ENCODE results near the gene TLE5.
"Not testable (repeated sequence)": the region's sequence is repeated elsewhere in the genome, so short reads cannot be mapped to it uniquely, and the experiment has no call there.

Gene TLE5

DNA sequence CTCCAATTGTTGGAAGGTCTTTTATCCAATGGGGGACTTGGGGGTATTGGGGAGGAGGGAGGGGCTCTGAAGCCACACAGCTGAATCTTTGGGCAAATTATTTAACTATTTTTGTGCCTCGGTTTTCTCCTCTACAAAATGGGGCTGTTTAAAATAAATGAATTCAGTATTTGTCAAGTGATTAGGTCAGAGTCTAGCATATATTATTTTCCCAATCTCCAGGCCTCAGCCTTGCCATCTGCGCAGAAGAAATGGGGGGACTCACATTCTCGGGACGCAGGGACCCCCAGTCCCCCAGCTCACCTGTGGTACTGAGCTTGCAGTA, 1.5 kb downstream of the TLE5 start:
- DNase-seq: no peak

DNA sequence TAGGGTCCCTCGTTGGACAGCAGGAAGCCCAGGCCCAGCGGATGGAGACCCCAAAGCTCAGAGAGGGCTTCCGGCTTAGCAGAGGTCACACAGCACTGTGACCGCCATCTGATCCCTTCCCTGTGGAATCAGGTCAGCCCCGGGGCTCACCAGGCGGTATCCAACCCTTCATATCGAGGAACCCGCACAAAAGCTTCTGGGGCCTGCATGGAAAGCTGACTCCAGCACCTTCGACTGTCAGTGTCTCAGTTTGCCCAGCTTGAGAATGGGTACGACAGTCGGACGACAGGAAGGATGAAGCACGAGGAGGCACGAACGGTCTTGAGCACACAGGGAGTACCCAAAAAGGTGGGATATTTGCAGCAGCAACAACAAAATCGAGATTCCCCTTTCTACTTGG, 2.6 kb downstream of the TLE5 start:
- no peak for DNase-seq

DNA sequence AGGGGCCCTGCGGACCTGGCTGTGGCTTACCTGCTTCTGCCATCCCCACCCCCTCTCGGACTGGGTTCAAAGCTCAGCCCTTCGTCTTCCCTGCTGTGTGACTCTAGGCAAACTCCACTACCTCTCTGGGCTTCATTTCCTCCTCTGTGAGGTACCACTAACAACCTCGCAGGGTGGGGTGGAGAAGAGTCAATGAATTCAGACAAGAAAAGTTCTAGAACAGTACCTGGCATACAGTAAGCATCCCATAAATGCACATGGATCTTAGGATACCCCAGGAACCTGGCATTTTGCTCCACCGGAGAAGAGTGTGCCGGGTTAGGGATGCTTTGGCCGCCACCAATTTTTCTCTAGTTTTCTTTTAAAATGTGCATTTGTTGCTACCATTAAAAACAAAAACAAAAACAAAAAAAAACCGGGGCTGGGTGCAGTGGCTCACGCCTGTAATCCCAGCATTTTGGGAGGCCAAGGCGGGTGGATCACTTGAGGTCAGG, 3.4 kb downstream of the TLE5 start:
- no peak for DNase-seq

DNA sequence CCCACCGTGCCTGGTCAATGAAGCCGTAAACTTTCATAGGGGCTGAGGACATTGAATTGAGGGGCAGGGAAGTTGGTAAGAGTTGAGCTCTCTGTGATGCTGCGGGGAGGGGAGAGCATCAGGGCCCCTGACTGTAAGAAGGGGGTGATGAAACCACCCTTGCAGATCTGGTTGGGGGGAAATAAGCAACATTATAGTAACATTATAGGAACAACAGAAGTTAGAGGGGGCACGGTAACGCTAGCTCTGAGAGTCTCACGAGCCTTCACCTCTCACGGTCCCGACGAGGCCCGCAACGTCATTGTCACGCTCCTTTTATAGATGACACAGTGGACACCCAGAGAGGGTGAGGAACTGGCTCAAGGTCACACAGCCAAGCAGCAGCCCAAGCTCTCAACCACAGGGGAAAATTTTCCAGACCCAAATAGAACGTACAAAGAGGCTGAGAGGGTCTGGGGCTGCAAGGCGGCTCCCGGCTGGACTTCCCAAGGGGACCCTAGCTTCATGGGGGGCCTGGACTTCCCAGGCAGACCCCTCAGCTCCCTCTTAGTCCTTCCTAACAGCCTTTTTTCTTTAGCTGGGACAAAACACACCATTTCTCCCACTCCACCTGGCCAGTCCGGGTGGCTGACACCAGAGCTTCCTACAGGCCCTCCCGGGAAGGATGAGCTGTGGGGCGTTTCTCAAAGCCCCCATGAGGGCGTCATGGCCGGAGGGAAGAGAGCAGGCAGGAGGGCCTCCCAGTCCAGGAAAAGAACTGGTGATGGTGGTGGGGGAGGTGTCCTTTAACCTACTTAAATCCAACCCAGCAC, 4.1 kb downstream of the TLE5 start:
- DNase-seq: no peak

DNA sequence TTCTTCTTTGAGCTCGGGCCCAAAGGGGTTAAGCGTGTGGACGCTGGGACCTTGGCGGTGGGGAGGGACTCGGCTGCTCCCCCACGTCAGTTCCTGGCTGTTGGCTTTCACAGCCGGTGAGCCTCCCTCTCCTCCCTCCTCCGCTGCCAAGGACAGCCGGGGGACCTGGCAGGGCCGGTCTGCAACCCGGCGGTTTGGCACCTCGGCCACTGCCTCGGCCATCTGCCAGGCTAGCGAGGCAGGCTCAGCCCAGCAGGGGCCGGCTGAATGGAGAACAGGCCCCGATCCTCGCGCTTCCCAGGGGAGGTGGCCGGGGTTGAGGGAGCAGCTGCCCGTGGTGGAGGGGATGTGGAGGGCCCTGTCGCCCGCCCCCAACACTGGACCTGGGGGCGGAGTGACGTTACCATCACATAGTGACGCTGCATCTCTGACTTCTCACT, 5.0 kb downstream of the TLE5 start:
- DNase-seq: no peak

DNA sequence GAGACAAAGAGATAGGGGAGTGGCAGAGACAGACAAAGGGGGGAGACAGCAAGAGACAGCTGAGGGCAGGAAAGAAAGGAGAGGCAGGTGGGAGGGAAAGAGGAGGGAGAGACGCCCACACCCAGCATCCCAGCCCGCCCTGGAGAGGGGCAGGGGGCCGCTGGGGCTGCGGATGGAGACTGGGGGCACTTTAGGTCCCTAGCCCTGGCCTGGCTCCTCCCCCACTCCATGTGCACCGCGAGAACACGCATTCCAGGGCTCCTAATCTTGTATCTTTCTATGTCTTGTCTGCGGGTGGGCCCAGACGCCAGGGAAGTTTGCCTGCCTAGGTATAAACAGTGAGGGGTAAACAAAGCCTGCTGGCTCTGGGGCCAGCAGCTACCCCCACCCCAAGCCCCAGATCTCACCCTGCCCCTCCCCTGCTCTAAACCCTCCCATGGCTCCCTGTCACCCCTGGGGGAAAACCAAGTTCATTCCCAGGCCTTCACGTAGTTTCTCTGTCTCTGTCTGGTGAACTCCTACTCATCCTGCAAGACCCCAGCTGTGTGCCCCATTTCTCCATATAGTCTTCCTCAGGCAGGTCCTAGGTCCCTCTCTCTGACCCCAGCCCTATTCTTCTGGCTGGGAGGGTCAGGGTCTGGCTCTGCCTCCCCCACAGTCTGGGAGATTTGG, 5.7 kb downstream of the TLE5 start:
- no peak for DNase-seq

DNA sequence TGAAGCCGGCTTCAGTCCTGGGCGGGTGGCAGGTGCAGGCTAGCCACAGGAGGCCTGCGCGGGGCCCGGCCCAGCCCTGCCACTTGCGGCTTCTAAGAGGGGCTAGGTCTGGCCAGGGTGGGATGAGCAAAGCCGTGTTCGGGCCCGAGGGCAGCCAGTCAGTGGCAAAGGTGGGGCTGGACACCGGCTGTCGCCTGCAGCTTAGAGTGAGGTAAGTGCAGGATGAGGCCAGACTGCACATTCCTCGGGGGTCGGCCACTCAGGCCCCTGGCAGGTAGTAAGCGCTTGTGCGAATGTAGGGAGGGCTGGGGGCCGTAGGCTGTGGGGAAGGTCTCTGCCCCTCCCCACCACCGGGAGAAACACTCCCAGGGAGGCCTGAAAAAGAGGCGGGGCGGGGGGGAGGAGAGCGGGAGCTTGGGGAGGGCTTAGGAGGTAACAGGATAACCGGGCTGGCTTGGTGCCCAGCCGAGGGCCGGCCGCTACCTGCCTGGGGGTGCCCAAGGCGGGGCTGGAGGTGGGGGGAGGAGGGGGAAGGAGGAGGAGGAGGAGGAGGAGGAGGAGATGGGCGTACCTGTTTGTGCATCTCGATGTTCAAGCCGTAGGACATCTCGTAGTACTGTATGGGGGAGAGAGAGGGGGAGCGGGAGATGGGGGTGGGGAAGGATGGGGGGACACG, 6.4 kb downstream of the TLE5 start:
- no peak for DNase-seq

DNA sequence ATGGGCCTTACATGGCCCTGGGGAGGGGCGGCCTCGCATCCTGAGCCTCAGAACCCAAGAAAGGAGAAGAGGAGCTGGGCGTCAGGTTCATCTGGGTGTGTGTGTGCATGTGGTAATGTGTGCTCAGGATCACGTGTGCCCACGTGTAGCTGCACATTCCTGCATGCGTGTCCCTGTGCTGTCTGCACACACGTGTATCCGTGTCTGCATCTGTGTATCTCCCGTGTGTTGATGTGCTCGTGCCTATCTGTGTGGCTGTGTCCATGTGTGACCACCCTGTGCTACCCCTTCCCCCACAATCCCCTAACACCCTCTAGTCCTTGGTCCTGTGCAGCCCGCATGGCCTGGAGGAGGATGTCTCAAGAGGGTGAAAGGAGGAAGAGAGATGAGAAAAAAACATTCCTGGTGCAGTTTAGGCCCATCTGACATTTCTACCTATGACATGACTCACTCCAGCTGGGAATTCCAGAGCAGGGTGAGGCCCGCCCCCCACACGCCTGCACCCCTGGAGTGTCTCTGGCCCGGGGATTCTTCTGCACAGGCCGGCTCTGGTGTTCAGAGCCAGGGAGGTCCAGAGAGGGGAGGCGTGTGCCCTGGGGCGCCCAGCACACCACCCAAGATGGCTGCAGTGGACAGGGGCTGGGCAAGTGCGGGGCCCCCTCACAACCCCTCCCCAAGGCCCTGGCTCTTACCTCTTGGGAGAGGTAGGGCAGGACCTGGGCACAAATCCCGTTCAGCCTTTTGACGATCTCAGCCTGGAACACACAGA, 7.1 kb downstream of the TLE5 start:
- no peak for DNase-seq

DNA sequence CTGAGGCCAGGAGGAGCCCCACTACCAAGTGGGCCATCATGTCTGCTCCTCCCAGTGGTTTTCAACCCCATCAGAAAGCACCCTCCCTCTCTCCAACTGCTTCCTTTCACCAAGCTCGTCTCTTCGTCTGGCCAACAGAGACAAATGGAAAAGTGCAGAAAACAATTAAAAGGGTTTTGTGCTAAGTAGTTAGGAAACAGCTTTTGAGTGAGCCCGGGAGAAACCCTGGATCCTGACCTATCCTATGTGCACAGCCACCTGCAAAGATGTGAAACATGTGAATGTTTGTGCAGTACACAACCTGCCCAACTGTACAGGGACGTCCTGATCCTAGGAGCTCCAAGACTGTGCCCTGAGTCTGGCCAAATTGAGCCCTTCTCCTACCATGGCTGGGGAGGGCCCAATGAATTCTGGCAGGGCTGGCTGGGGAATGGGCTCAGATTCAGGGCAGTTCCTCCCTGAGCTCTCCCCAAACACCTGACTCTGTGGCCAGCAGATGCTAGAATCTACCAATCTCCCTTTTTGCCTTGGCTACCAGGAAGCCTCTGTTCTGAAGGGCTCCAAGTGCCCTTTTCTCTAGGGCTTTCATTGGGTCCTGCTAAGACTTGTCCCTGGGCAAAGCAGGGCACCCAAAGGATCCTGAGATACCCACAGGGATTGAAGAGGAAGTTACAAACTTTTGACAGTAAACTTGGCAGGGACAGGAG, 7.9 kb downstream of the TLE5 start:
- no peak for DNase-seq

DNA sequence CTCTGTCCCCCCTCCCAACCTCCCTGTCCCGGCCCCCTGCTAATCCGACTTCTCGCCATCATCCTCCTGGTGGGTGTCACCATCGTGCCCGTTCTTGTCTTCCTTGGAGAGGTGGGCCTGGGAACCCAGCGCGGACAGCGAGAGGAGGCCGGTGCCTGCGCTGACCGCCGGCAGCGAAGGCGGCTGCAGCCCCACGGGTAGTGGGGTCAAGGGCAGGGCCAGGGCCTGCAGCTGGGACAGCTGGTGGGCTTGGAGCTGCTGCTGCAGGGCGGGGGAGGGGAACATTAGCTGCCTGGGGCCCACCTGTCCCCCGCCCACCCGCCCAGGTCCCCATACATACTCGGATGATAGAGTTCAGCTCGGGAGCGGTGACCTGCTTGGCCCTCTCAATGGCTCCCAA, 8.5 kb downstream of the TLE5 start:
- DNase-seq: no peak

DNA sequence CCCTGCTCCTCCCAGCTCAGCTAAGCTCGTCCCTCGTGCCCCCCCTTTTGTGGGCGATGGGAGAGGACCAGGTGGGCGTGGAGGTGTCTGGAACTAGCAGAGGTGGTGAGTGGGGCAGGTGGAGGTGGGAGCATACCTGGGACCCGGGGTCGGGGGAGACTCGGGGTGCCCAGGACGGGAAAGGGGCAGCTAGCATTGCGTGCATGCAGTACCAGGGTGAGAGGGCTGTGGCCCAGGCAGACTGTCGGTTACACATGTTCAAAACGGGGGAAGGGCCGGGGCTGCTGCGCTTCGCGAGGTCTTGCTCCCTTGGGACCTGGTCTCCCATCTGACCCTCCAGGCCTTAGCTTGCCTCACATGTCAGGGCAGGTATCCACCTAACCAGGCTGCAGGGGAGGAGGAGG, 9.1 kb downstream of the TLE5 start:
- no peak for DNase-seq

DNA sequence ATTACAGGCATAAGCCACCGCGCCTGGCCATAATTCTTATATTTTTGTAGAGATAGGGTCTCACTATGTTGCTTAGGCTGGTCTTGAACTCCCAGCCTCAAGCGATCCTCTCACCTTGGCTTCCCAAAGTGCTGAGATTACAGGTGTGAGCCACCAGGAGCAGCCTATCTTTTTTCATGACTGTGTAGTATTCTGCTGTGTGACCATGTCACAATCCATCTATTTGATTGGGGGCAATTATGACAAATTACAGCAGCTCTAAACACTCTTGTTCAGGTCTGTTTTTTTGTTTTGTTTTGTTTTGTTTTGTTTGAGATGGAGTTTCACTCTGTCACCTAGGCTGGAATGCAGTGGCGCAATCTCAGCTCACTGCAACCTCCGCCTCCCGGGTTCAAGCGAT, 12.3 kb downstream of the TLE5 start:
- DNase-seq: not testable (repeated sequence)

DNA sequence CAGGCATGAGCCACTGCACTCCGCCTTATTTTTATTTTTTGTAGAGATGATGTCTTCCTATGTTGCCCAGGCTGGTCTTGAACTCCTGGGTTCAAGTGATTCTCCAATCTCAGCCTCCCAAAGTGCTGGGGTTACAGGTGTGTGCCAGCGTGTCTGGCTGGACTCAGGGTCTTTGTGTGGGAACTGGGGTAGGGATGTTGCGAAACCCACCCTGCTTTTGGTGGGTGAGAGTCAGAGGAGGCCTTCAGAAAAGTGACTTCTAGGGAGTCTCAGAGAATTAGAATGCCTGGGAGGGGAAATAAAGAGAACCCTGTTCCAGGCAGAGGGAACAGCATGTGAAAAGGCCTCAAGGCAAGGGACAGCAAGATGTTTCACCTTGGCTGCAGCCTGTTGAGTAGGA, 13.2 kb downstream of the TLE5 start:
- DNase-seq: no peak

DNA sequence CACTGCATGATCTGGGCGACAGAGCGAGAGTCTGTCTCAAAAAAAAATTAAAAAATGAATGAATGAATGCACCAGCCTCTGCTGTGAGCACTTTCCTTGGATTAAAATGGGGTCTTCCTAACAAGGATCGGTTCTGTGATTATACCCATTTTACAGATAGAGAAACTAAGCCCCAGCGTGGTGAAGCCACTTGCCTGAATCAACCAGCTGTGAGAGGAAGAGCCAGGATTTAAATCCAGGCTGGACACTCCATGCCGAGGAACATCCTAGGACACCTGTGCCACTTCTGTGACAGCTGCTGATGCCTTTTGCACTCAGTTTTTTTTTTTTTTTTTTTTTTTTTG, 14.1 kb downstream of the TLE5 start:
- no peak for DNase-seq

DNA sequence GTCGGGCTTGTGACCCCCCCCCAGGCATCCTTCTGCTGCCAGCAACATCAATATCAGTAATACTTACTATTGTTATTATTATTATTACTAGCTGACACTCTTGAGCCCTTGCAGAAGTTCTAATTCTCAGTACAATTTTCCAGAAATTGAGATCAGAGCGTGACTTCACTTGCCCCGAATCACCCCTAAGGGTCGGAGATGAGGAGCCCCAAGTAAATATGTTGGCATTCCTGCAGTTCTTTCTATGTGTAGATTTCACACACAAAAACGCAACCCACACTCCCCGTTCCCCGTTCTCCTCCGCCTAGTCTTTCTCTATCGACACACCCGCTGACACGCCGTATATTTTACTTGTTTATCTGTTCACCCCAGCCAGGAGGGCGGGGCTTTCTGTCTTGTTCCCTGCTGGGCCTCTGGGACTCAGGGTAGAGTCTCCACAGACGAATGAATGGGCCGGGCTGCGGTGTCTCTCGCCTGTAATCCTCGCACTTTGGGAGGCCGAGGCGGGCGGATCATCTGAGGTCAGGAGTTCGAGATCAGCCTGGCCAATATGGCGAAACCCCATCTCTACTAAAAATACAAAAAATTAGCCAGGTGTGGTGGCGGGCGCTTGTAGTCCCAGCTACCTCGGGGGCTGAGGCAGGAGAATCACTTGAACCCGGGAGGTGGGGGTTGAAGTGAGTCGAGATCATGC, 14.7 kb downstream of the TLE5 start:
- DNase-seq: peak; percentile 60

DNA sequence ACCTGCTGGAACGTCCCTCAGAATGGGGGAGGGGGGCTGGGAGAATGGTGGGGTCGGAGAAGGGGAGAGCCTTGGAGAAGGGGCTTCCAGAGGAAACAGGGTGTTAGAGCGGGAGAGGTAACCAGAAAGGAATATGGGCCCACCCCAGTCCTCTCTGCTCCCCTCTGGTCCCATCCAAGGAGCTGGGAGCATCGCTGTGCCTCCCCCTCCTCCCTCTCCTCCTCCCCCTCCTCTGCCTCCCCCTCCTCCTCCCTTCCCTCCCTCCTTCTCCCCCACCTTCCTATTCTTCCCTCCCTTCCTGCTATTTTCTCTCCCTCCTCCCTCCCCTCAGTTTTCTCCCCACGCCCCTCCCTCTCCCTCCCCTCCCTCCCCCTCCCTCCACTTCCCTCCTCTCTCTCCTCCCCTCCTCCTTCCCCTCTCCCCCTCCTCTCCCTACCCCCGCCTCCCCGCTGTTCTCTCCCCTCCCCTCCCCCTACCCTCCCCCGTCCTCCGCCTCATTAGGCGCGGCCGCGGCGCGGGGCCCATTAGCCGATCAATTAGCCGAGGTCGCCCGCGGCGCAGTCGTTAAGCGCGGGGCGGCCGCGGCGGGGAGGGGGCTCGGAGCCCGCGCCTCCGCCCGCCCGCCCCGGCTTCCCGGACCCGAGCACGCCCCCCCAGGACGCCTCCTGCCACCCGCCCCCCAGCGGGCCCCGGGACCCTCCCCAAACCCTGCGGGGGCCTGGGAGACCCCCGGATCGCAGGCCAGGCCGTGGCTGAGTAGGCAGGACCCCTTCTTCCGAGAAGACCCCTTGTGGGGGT, 15.4 kb downstream of the TLE5 start:
- no peak for DNase-seq

DNA sequence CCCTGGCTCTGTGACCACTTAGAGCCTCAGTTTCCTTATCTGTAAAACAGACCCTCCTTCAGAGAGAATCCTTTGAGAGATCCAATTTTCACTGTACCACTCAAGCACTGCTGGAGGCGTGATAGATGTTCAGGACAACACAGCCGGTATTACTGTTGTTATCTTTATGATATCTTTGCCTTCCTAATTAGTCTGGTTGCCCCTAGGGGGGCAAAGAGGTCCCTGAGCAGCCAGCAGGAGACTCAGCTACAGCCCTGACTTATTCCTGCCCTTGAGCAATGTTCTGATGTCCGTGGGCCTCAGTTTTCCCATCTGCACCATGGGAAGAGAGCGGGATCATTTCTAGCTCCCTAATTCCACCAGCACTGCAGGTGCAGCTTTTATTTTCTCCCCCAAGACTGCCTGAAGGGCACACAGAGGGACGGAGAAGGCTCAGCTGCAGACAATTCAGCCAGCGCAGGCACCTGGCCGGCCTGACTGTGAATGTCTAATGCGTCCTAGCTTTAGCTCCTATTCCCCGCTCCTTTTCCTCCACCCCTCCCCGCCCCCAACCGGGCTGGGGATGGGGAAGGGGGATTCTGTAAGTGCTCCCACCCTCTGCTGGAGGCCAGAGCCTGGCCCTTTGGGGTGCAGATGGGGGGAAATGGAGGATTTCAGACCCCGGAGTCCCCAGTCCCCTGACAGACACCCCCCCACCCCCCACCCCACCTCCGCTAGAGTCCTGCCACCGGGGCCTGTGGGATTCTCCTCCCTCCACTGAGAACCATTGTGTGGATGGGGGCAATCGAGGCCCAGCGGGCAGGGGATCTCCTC, 16.2 kb downstream of the TLE5 start:
- no peak for DNase-seq

DNA sequence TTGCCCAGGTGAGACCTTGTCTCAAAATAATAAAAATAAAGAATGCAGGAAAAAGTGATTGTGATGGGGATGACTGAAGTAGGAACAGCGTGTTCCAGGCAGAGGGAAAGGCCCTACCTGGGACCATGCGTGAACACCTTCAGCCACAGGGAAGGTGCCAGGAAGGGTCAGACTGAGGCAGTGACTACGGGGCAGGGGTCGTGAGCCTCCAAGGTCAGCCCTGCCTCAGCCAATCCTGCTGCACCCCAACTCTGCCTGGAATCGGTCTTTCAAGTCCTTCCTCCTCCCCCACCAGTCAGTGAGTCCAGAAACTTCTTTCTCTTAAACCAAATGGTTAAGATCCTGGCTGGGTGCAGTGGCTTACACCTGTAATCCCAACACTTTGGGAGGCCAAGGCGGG, 17.1 kb downstream of the TLE5 start:
- DNase-seq: no peak

DNA sequence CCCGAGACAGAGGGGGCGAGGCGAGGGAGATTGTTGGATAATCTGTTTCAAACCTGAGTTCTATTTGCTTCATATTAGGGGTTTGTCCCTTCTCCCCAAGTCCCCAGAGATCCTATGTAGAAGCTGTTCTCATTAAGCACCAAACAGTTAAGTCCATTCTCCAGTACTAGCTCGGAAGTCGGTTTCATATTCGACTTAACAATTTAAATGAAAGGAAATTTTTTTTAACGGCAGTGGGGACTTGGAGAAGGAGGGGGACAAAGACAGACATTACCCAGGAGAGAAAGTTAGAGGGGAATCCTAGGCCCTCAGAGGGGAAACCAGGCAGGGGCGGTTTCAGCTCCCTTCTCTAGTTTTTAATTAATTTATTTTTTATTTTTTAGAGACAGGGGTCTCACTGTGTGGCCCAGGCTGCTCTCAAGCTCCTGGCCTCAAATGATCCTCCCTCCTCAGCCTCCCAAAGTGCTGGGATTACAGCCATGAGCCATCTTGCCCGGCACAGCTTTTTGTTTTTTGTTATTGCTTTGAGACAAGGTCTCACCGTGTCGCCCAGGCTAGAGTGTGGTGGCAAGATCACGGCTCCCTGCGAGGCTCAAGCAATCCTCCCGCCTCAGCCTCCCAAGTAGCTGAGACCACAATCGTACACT, 19.6 kb downstream of the TLE5 start:
- no peak for DNase-seq
